HG02870 (cell line): ENCODE measurements around the gene SLC24A5.

Experiments used
- ATAC-seq: cut with Tn5 transposase; IDR thresholded peaks from one replicate; pipeline ENCODE4 v1.9.1; 2021; ENCODE audit warnings: mild to moderate bottlenecking, moderate library complexity; ENCODE audit not compliant: unreplicated experiment

The SLC24A5 gene

DNA sequence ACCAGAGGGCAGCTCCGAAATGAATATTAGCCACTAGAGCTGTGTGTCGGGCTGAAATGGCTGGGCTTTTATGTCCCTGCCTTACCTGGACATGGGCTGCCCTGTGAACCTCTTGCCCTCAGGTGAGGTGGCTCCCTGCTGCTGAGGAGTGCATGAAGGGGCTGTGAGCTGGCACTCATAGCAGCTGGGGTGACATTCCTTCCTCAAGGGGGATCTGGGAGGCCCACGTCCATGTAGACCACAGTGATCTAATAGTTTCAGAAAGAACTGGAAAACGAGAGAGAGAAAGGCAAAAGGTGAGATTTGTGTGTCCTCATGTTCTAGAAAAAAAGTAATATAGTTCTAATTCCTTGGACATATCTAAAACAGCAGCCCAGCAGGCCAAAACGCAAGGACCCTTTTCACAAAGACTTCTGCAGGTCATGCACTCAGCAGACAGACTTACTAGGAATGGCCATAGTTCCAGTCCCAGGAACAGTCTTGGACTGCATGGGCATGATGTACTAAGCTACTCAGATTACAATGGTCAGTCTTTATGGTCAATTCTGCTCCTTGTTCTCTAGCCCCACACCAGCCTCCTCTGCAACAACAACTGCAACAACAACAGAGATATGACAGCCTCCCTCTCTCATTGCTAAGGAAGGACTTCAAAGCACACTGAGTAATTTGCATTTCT is 10.8 kb upstream of the SLC24A5 start:
- ATAC-seq, result no peak

DNA sequence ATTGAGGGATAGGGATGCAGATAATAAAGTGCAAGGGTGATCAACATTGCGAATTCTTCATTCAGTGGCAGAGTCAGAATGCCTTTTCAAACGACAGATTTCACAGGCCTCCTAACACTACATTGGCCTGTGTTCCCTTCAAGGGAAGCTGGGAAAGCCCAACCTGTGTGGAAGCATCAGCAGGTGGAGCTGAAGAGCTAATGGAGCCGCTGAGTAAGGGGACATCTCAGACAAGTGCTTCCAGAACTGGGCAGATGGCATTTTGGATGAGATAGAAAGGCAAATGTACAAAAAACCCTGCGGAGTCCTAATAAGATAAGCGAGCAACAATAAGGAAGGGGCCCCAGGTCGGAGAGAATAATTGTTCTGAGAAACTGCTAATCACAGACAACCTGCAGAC is 8.5 kb upstream of the SLC24A5 start:
- no peak for ATAC-seq

DNA sequence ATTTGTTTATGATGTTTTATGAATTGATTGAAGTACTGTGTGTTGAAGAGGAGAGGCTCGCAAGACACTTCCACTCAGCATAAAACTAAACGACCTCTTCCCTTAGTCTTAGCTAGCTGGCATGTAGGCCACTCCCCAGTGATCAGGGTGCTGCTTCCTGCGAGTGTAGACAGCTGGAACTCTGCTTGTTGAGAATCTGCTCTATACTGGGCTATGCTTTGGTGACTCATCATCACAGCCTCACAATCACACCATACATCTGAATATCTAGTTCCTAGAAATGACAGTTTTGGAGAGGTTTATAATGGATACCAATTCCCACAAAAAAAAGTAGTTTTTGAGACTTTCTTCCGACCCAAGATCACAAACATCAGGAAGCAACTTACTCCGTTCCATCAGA is 1.5 kb upstream of the SLC24A5 start:
- ATAC-seq, result no peak

DNA sequence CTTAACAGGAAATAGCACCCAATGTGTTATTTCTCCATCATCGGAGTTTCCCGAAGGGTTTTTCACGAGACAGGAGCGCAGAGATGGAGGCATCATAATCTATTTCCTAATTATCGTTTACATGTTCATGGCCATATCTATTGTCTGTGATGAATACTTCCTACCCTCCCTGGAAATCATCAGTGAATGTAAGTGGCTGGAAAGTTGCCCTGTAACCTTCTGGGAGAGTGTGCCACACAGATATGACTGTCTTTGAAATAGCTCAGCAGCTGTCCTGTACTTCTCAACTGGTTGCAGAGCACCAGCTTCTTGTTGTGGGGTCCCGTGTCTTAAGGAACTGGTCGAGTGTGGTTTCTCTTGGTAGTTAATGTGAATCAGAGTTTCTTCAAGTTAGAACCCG is 1.1 kb downstream of the SLC24A5 start:
- ATAC-seq, result no peak

DNA sequence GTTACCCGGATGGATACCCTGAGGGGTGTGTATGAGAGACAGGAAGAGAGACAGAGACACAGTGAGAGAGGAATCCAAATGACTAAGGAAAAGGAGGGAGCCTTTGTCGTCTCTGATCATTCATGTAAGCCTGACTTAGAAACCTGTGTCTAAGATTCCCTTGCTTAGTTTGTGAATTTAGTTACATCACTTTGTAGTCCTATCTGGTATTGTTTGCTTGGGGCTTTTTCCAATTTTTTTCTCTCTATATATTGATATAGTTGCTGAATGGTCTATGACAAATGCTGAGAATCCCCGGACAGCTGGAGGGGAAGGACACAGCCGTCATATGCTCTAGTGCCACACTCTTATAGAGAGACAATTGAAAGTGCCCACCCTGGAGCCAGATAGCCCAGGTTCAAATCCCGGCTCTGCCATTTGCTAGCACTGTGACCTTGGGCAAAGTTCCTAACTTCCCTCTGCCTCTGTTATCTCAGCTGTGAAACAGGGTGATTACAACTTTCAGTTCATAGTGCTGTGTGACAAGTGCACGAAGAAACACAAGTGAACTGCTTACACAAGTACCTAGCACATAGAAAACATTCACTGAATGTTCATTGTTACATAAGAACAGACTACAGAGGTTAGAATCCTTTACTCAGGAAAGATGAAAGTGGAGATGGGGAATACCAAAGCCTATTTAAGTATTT is 6.0 kb downstream of the SLC24A5 start:
- no peak for ATAC-seq

DNA sequence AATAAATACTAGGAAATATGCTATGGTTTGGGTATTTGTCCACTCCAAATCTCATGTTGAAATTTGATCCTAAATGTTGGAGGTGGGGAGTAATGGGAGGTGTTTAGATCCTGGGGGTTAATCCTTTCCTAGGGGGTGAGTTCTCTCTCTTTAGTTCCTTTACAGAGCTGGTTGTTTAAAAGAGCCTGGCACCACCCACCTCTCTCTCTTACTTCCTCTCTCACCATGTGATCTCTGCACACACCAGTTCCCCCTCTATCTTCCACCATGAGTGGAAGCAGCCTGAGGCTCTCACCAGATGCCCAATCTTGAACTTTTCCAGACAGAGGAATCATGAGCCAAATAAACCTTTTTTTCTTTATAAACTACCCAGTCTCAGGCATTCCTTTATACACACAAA is 10.5 kb downstream of the SLC24A5 start:
- no peak for ATAC-seq

DNA sequence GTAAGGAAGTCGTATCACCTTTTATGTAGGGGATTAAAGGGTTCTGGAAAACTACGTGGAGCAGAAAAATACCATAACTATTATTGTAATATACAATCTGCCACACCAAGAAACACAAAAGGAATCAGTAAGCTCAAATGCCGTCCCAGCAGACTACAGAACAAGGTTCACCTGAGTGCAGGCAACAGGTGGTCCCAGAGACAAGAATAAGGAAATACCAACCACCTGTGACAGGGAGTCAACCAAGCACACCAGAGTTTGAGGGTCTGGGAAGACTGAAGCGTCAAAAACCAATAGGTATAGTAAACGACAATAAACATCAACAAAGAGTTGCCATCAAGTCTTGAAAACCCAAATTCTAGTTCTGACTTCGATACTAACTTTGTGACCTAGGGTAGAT is 12.1 kb downstream of the SLC24A5 start:
- ATAC-seq, result no peak

DNA sequence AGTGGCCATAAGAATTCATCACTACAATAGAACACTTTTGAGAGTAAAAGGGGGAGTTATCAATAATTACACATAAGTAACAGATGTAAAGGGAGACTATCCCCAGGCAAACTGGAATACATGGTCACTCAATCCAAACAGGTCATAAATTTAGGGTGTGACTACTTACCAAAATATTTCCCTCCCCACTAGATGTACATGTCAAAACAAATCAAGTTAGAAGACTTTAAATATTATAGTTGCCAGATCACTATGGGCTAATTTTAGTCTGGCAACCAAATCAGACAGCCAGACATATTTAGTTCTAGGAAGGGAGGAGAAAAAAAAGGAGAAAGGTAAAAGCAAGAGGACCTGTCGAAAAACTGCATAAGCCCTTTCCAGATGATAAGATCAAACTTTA is 23.1 kb downstream of the SLC24A5 start:
- no peak for ATAC-seq

DNA sequence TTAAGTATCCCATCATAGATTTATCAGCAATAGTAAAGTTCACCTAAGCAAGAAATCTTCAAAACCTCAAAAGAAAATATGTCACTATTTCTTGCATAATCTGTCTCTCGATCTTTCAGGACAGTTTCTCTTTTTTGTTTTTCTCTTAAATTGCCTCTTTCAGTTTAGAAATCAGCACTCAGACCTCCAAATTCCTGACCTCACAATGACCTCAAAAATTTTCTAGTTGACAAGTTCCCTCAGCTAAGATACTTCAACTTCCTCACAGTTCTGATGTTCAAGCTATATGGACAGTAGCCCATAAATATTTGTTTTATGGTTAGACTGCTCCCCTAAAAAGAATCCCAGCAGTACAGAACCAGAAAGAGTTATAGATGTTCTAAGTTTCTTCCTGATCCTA is 24.1 kb downstream of the SLC24A5 start:
- ATAC-seq, result peak; percentile 68

DNA sequence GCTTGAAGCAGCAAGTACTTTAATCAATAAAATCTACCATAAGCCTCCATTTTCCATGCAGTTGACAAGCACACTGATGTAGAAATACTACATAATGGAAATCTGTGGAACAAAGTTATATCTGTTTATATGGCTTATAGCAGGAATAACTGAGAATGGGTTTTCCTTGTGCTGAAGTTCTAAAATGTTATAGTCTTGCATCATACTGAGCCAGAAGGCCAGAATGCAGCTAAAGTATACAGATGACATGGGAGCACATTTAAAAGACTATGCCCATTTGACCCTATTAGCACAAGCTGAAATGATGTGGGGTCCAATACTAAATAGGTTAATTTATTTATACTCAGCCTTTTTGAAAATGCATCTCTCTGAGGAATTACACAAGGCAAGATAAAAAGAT is 25.1 kb downstream of the SLC24A5 start:
- ATAC-seq, result no peak

DNA sequence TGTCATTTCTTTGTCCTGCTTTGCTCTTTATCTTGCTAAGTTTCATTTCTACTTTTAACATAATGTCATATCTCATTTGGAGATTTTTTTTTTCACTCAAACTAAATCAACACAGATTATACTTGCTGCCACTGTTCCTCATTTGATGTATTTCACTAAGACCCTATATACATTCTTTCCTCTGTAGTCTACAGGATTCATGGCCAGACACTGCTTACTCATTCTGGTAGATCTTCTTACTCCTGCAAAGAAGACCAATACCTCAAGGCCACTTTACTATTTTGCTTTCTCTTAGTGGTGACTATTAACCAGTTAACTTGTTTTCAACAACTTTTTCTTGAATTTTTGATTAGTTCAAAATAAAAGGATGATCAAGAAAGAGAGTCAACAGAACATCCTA is 26.6 kb downstream of the SLC24A5 start:
- ATAC-seq, result peak; percentile 76

DNA sequence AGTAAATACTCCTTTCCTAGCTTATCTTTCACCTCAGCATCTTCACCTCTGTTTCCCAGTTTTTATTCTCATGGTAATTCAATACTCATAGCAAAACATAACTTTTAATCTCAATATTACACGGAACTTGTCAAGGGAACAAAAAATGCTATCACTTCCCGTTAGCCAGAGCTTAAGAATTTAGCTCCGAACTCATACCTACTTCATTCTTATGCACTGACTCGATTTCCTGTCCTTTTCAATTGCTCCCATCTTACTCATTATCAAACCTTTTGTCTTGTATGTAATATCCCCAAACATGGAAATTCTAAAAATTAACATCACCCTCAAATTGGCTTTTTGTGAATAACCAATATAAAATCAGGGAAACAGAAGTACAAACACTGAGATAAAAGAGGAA is 29.1 kb downstream of the SLC24A5 start:
- no peak for ATAC-seq

DNA sequence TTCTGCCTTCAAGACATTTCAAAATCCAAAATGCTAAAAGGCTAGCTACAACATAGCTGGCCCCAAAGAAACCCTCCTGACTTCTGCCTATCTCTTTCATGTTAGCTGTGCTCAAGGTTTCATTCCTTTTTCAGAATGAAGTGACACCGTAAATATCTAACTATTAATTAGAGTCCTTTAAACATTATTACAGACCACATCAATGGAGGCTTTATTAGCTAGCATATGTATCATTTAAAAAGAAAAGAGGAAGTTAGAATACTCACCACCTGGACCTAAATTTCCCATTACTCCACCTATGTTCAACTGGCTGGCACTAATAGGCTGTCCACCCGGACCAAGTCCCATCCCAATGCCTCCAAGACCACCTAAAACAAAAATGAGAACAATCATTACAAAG is 32.7 kb downstream of the SLC24A5 start:
- no peak for ATAC-seq

DNA sequence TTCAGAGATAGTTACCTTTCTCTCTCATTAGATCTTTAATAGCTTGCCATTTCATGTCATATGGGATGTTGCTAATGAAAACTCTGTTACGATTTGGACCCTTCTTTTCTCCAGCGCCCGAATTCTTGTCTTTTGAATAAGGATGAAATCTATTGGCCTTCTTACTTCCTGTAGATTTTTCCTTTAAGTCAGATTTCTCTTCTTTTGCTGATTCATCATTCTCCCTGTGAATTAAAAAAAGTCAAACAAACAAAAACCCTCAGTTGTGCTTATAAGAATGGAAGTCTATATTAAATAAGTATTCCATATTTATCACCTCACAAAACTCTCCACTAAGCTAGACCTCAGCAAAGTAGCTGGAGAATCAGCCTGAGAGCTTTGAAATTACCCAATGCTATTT is 47.8 kb downstream of the SLC24A5 start:
- ATAC-seq, result no peak

DNA sequence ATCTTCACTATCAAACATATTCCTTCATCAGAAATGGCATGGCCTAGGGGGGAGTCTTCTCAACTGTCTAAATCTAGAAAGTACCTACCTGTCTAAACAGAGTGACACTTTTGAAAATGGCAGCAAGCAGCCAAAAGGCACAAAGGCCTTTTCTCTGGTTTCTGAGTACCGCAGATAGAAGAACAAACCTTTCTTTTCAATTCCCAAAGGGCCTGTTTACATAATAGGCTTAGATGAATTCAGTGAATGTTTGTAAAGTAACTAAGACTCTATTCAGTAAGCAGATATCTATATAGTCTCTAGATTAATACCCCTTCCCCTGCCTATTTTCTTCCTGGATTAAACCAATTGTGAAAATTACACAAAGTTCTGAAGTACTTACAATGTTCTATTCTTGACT is 50.2 kb downstream of the SLC24A5 start:
- no peak for ATAC-seq

DNA sequence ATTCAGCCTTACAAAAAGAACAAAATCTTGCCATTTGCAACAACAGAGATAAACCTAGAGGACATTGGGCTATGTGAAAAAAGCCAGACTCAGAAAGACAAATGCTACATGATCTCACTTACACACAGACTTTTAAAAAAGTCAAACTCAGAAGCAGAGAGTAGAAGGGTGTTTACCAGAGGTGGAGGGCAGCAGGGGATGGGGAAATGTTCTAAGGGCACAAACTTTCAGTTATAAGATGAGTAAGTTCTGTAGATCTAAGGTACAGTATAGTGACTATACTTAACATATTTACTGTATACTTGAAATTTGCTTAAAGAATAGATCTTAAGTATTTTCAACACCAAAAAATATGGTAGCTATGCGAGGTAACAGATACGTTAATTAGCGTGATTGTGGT is 54.3 kb downstream of the SLC24A5 start:
- no peak for ATAC-seq

DNA sequence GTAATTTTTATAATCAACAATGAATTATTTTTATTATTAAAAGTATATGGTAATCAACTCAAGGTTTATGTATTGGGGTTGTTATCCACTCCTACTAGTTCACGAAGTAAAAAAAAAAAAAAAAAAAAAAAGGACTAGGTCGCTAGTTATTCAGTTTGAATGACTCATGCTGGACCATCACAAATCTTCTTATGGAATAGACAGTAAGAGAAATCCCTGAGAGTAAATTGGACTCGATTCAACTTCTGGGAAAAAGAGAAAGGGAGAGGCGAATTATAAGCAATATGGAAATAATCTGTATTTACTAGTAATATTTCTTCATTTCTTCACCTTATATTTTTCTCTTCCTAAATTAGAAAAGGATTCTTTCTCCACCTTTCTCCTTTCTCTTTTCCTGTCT is 55.3 kb downstream of the SLC24A5 start:
- no peak for ATAC-seq

DNA sequence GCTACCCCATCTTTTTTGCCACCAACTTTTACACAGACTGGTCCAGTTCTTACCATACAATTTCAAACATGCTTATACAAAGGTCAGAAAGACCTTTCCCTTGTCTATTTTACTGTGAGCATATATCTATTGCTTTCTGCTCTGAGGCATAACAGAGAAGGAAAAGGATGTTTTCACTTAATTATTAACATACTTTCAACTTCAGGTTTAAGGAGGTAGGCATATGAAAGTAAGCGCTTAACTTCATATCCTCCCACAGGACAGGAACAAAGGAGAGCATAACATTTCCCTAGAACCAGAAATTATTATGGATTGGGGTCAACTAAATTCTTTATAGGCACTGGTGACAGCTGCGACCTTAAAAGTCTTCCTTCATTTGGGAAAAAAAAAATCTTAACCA is 56.2 kb downstream of the SLC24A5 start:
- ATAC-seq, result no peak

DNA sequence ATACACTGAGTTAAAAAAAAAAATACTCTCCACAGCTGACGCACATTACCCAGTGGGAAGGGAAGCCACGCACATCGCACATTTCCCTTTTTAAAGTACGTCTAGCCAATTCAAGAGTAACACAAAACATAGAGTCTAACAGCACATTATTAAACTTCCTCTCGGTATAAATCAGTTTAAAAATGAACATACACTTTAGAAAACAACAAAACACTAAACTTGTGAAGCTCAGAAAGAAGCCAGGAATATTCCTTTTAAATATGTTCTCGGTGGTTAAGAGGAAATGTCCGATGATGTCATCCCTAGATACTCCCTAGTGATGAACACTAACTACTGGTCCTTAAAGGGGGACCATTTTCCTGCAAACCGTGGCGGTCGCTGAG is 56.6 kb downstream of the SLC24A5 start:
- ATAC-seq, result peak; percentile 68

DNA sequence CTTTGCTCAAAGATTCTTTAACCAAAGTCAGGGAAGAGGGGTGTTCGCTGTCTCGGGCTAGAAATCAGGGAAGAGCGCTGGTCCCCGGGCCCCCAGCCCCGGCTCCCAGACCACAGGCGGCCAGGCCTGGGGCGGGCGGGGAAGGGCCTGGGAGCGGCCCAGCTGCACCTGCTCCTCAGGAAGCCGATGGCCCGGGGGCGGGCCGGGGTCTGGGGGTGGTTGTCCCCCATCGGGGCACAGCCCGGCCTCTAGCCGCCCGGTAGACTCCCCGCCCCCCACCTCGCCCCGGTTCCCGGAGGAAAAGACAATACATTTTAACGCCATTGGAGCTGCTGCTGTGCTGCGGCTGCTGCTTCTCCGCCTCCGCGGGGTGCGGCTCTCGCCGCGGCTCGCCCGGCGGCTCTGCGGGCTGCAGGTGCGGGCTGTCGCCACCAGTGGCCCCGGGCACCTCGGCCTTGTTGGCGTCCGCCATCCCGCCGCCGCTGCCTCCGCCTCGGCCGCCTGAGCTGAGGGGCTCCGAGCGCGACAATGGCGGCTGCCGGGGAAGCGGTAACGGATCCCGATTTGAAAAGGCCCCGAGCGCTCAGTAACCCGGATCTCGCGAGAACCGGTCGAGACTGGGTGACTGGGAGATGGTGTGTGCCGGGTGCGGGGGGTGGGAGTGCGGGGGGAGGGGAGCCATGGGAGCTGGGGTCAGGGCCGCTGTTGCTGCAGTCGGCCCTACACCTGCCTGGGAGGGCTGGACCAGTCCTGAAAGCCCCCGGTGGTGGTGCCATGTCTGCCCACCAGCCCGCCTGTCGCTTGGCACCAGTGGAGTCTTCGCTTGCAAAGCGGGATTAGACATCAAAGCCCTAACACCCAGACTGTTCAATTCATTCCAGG is 57.2 kb downstream of the SLC24A5 start, which contains the start of gene MYEF2:
TSS of gene MYEF2 (minus strand) at position 530 of the 882 bp plus-strand sequence. CDS start at position 472, 58 bp downstream.
- peak; percentile 82 for ATAC-seq

DNA sequence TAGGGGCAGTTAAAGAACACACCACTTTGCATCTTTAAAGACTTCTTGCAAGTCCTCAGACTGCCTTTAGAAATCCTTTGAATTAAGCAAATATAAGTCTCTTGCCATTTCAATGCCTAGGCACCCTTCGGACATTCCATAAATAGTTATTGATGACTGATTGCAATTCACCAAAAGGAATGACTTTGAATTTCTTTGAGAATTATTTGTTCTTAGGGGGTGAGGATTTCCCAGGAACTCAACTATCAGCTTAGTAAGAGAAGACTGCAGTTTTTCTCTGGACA is 57.8 kb downstream of the SLC24A5 start:
- ATAC-seq, result no peak

DNA sequence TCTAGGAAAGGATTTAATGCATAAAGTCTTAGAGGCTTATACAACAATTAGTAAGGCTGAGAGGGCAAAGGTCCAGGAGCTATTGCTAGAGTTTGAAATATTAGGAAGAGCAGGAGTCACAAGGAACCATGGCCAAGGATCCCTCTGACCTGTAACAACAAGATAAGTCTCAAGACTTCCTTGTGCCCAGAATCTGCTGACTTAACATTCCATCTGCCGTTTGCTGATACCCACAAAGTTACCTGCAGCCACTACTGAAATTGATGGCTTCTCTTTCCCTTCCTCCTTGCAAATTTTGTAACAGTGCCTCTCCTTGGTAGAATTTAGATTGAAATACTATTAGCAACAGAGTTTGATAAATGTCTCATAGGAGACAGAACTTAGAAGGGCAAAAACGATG is 62.0 kb downstream of the SLC24A5 start:
- ATAC-seq, result no peak
